ENCODE data around the gene RBPMS2. TPM values are rescaled to one million over a fixed set of nuclear protein-coding genes. Genes with fewer than 3 reads are reported as not detected.

The RBPMS2 gene
- total and polyA plus RNA-seq, 4 donors, result 0.42 to 7.9 (median 2.4) TPM

- Histone ChIP-seq H3K9me3 (ENCODE audit: control insufficient read depth in 4 of 4, low read length in 3 of 4) (no peaks in the 10 kb centered on the region), H3K27me3 (ENCODE audit: control insufficient read depth in 4 of 4, insufficient read depth in 4 of 4, low read length in 3 of 4) (no peaks in the 10 kb centered on the region), H3K27ac (ENCODE audit: low read depth in 1 of 2, low read length in 2 of 2) (no peak overlapping the region), H3K4me3 (ENCODE audit: low read depth in 1 of 3, low read length in 3 of 3) (no peak overlapping the region), H3K9ac (ENCODE audit: low read depth in 1 of 2, low read length in 2 of 2) (no peak overlapping the region), H3K4me1 (ENCODE audit: control insufficient read depth in 4 of 4, insufficient read depth in 4 of 4, low read length in 3 of 4) (peaks cover 0 to 7% (median 0%) of the 10 kb centered on the region in 4 donors), H3K36me3 (ENCODE audit: control insufficient read depth in 4 of 4, insufficient read depth in 3 of 4, low read depth in 1 of 4, low read length in 3 of 4) (no peaks in the 10 kb centered on the region)
- no peak for TF ChIP-seq YY1 (IDR thresholded peaks at IDR 0.05)
- peak; percentile 19 to 58 for TF ChIP-seq RXRA (IDR thresholded peaks at IDR 0.05)
- peak in 1 of 2 donors; percentile 13 for TF ChIP-seq HNF4A (conservative IDR thresholded peaks at IDR 0.05)
- no peak for TF ChIP-seq JUND (IDR thresholded peaks at IDR 0.05)
- TF ChIP-seq ATF3 (IDR thresholded peaks at IDR 0.05), result no peak
- TF ChIP-seq SP1 (IDR thresholded peaks at IDR 0.05), result no peak
- peak; percentile 52 for TF ChIP-seq NR2F2 (IDR thresholded peaks at IDR 0.05)
- no peak for TF ChIP-seq MAX (IDR thresholded peaks at IDR 0.05)
- DNase-seq (ENCODE audit: low spot score), result no peak
- WGBS, result 62% methylated on average over 3 of the region's 3 CpGs
These were observed 55.2 kb downstream of the RBPMS2 start for GRCh38 chr15:64720188-64720587.

- DNase-seq (ENCODE audit: low spot score), result no peak
- Histone ChIP-seq H3K27me3 (ENCODE audit: control insufficient read depth in 4 of 4, insufficient read depth in 4 of 4, low read length in 3 of 4) (no peaks in the 10 kb centered on the region), H3K36me3 (ENCODE audit: control insufficient read depth in 4 of 4, insufficient read depth in 3 of 4, low read depth in 1 of 4, low read length in 3 of 4) (no peaks in the 10 kb centered on the region), H3K4me3 (ENCODE audit: low read depth in 1 of 3, low read length in 3 of 3) (no peak overlapping the region), H3K4me1 (ENCODE audit: control insufficient read depth in 4 of 4, insufficient read depth in 4 of 4, low read length in 3 of 4) (peaks cover 0 to 7% (median 2%) of the 10 kb centered on the region in 4 donors), H3K9me3 (ENCODE audit: control insufficient read depth in 4 of 4, low read length in 3 of 4) (no peaks in the 10 kb centered on the region), H3K27ac (ENCODE audit: low read depth in 1 of 2, low read length in 2 of 2) (peak overlapping the region; percentile 15 to 21), H3K9ac (ENCODE audit: low read depth in 1 of 2, low read length in 2 of 2) (no peak overlapping the region)
- WGBS, result 75% methylated on average over 18 of the region's 18 CpGs
- TF ChIP-seq FOXA1 (IDR thresholded peaks at IDR 0.05), result no peak
- TF ChIP-seq ZBTB33 (IDR thresholded peaks at IDR 0.05), result no peak
- TF ChIP-seq CTCF (IDR thresholded peaks at IDR 0.05; ENCODE audit: low read depth, low read length, missing input control), result no peak
- no peak for TF ChIP-seq ATF3 (IDR thresholded peaks at IDR 0.05)
- no peak for TF ChIP-seq NR2F2 (IDR thresholded peaks at IDR 0.05)
- TF ChIP-seq TAF1 (conservative IDR thresholded peaks at IDR 0.05), result no peak
- no peak for TF ChIP-seq FOXA2 (IDR thresholded peaks at IDR 0.05)
- no peak for TF ChIP-seq RXRA (IDR thresholded peaks at IDR 0.05)
- no peak for TF ChIP-seq YY1 (IDR thresholded peaks at IDR 0.05)
- TF ChIP-seq RAD21 (IDR thresholded peaks at IDR 0.05), result no peak
- no peak for TF ChIP-seq REST (IDR thresholded peaks at IDR 0.05)
- no peak for TF ChIP-seq MAX (IDR thresholded peaks at IDR 0.05)
- TF ChIP-seq HNF4A (conservative IDR thresholded peaks at IDR 0.05), result no peak
- TF ChIP-seq JUND (IDR thresholded peaks at IDR 0.05), result no peak
- TF ChIP-seq SP1 (IDR thresholded peaks at IDR 0.05), result no peak
- no peak for TF ChIP-seq GABPA (IDR thresholded peaks at IDR 0.05 in 1 of 2, conservative IDR thresholded peaks at IDR 0.05 in 1 of 2)
- TF ChIP-seq EGR1 (IDR thresholded peaks at IDR 0.05; ENCODE audit: low read depth in 2 of 2), result no peak
These were observed 57.5 kb downstream of the RBPMS2 start for GRCh38 chr15:64717735-64718495.

Measured in liver (tissue), 9 donors.